Measurements from ENCODE around the gene WFS1.

WFS1 gene

DNA sequence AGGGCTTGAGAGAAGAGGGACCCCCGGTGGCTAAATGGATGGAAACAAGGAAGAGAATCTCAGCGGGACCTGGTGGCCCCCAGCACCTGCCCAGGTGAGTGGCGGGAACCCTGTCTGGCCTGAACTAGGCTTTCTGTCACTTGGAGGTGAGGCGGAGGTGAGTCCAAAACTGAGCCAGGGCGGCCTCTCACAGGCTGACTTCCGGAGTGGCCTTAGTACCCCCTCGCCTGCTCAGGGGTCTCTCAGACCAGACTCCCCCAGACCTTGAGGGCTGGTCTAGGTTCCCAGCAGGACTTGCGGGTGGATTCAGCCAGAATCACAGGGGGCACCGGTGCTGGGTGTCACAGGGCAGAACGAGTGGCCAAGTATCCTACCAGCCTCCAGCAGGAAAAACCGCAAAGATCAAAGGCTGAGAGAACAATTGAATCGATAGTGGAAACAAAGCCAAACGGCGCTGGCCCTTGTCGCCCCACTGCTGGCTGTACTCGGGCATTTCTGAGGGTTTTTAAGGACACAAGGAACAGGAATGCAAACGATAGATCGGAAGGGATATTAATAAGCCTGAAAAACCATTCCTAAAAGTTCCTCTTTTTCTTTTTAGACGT lies 67.8 kb downstream of the WFS1 start:
- Mint-ChIP-seq H3K27me3 (peaks cover 79% of the 10 kb centered on the region), H3K4me3 (no peak overlapping the region), H3K36me3 (no peaks in the 10 kb centered on the region), H3K27ac (no peak overlapping the region), H3K9me3 (no peaks in the 10 kb centered on the region), H3K4me1 (peaks cover 22% of the 10 kb centered on the region)
- no peak for ATAC-seq

DNA sequence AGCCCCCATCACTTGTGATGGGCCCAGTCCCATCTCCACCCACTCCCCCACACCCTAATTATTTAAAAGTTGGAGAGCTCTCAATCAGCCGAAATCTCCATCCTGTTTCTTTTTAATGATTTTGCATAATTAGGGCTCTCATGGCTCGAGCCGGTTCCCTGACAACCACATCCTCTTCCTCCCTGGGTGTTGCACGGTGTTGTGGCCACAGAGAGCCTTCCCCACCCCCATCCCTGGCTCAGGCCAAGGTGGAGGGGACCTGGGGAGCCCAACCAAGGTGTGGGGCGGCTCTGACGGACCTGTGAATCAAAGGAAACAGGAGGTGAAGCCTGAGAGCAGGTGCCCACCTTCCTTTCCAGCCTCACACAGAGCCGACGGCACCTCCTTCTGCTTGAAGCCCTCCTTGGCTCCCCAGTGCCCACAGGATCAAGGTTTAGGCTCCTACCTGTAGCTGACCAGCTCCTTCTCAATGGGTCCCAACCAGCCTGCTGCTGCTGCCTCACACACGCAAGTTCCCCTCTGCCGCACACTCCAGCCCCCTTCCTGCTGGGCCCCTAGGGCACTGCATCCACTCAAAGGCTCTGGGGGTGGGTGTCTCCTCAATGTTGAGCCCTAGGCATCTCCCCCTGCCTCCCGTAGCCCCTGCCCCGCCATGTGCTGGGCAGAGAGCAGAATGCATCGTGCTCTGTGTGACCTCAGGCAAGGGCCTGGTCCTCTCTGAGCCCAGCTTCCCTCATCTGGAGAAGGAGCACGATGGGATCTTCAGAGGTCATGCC lies 68.7 kb downstream of the WFS1 start:
- Mint-ChIP-seq H3K9me3 (no peaks in the 10 kb centered on the region), H3K4me1 (peaks cover 22% of the 10 kb centered on the region), H3K27me3 (peaks cover 70% of the 10 kb centered on the region), H3K27ac (no peak overlapping the region), H3K36me3 (no peaks in the 10 kb centered on the region), H3K4me3 (no peak overlapping the region)
- ATAC-seq = peak; percentile 32

- ATAC-seq = peak; percentile 31
- peaks cover 22% of the 10 kb centered on the region for H3K4me1 Mint-ChIP-seq
- no peaks in the 10 kb centered on the region for H3K36me3 Mint-ChIP-seq
- H3K27me3 Mint-ChIP-seq = peaks cover 64% of the 10 kb centered on the region
- no peak overlapping the region for H3K27ac Mint-ChIP-seq
- no peaks in the 10 kb centered on the region for H3K9me3 Mint-ChIP-seq
- no peak overlapping the region for H3K4me3 Mint-ChIP-seq
These were observed 69.5 kb downstream of the WFS1 start for GRCh38 chr4:6338951-6339817.

- peaks cover 22% of the 10 kb centered on the region for H3K4me1 Mint-ChIP-seq
- no peak overlapping the region for H3K4me3 Mint-ChIP-seq
- H3K9me3 Mint-ChIP-seq = no peaks in the 10 kb centered on the region
- ATAC-seq = no peak
- H3K36me3 Mint-ChIP-seq = no peaks in the 10 kb centered on the region
- no peak overlapping the region for H3K27ac Mint-ChIP-seq
- peaks cover 57% of the 10 kb centered on the region for H3K27me3 Mint-ChIP-seq
These were observed 70.3 kb downstream of the WFS1 start for GRCh38 chr4:6339818-6340445.

GRCh38 chr4:6340446-6341015 lies 70.9 kb downstream of the WFS1 start:
- H3K4me3 Mint-ChIP-seq = no peak overlapping the region
- no peaks in the 10 kb centered on the region for H3K36me3 Mint-ChIP-seq
- H3K27me3 Mint-ChIP-seq = peaks cover 51% of the 10 kb centered on the region
- no peaks in the 10 kb centered on the region for H3K9me3 Mint-ChIP-seq
- ATAC-seq = no peak
- H3K4me1 Mint-ChIP-seq = peaks cover 22% of the 10 kb centered on the region
- no peak overlapping the region for H3K27ac Mint-ChIP-seq

DNA sequence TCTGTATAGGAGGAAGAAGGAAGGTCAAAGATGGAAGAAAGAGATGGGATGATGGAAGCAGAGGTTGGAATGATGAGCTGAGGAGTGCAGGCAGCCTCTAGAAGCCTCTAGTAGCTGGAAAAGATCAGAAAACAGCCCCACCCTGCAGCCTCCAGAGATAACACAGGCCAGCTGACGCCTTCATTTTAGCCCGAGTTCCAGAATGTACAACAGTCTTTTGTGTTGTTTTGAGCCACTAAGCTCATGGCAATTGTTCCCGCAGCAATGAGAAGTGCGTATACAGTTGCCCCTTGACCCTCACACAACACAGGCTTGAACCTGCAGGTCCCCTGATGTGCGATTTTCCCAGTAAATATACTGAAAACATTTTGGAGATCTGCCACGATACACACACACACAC lies 72.0 kb downstream of the WFS1 start:
- no peak for ATAC-seq
- no peak overlapping the region for H3K4me3 Mint-ChIP-seq
- H3K27me3 Mint-ChIP-seq = peaks cover 55% of the 10 kb centered on the region
- peaks cover 22% of the 10 kb centered on the region for H3K4me1 Mint-ChIP-seq
- H3K9me3 Mint-ChIP-seq = peaks cover 6% of the 10 kb centered on the region
- no peak overlapping the region for H3K27ac Mint-ChIP-seq
- no peaks in the 10 kb centered on the region for H3K36me3 Mint-ChIP-seq

DNA sequence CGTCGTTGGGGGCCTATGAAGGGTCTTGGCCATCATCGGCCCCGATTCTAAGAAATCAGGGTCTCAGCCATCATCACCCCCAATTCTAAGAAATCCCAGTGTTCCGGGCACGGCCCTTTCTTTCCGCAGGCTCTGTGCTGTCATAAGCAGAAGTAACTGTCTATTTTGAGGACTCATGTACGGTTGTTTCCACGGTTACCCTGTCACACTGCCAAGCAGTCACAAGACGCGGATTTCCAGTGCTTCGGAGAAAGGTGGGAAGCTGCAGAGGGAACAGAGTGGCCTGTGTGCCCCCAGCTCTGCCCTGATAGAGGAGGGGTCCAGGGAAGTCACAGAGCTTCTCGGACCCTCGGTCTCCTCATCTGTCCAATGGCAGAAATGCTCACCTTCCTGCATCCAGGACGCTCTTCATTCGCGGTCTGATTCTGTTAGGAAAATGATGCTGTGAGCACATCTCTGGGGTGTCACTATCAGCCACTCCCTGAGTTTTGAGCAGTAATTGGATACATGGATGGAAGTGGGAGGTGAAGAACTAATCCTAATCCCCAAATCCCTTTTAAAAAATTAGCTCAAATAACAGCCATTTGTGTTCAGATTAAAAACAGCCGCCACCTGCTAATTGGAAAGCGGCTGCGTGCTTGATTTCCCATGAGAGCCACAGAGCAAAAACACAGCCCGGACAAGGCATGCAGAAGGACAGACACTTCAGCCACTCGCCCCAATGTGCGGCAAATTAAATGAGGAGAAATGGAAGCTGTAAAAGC lies 73.1 kb downstream of the WFS1 start:
- Mint-ChIP-seq H3K4me3 (no peak overlapping the region), H3K4me1 (peaks cover 18% of the 10 kb centered on the region), H3K27me3 (peaks cover 45% of the 10 kb centered on the region), H3K9me3 (peaks cover 6% of the 10 kb centered on the region), H3K27ac (no peak overlapping the region), H3K36me3 (no peaks in the 10 kb centered on the region)
- no peak for ATAC-seq

GRCh38 chr4:6343939-6344408 lies 74.3 kb downstream of the WFS1 start:
- no peak for ATAC-seq
- Mint-ChIP-seq H3K9me3 (peaks cover 6% of the 10 kb centered on the region), H3K27ac (no peak overlapping the region), H3K27me3 (peaks cover 45% of the 10 kb centered on the region), H3K36me3 (no peaks in the 10 kb centered on the region), H3K4me1 (peaks cover 5% of the 10 kb centered on the region), H3K4me3 (no peak overlapping the region)

DNA sequence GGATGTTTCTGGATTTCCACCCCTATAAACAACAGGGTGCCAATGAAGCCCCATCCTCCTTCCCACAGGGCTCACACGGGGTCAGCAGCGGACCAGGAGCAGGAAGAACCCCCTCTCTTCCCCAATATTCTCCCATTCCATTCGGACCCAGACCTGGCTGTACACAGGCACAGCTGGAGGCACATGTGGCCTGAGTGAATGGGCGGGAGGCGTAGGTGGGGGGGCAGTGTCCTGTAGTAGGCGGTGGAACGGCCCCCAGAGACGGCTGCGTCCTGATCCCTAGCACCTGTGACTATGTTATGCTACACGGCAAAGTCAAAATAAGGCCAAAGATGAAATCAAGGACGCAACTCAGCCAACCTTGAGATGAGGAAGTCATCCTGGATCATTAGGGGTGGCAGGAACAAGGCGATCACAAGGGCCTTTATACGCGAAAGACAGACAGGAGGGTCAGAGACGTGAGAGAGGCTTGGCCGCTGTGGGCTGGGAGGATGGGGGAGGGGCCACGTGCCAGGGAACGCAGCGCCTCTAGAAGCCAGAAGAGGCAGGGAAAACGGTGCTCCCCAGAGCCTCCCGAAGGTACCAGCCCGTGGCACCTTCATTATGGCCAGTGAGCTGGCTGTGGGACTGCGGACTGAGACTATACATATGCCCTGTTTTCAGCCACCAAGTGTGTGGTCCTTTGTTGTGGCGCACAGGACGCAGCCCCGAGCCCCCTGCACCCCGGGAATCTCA lies 75.6 kb downstream of the WFS1 start:
- Mint-ChIP-seq H3K4me1 (no peaks in the 10 kb centered on the region), H3K36me3 (no peaks in the 10 kb centered on the region), H3K4me3 (no peak overlapping the region), H3K9me3 (peaks cover 6% of the 10 kb centered on the region), H3K27ac (no peak overlapping the region), H3K27me3 (peaks cover 44% of the 10 kb centered on the region)
- no peak for ATAC-seq

DNA sequence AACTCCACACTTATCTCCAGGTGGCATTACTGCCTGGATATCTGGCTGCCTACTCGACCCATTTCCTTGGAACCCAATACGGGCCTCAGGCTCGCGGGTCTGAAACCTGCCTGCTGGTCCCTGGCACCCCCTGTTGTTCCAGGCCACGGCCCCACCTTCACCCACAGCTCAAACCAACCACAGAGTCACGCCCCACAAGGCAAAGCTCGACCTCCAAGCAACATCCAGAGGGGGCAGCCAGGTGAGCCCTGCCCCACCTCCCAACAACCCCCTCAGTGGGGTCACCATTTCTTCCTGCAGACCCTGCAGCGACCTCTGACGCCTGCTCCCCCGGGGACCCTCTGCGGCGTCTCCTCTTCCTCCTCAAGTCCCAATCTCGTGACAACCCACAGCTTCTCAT lies 76.2 kb downstream of the WFS1 start:
- peaks cover 44% of the 10 kb centered on the region for H3K27me3 Mint-ChIP-seq
- H3K4me3 Mint-ChIP-seq = no peak overlapping the region
- no peaks in the 10 kb centered on the region for H3K4me1 Mint-ChIP-seq
- ATAC-seq = no peak
- peaks cover 6% of the 10 kb centered on the region for H3K9me3 Mint-ChIP-seq
- no peak overlapping the region for H3K27ac Mint-ChIP-seq
- no peaks in the 10 kb centered on the region for H3K36me3 Mint-ChIP-seq

DNA sequence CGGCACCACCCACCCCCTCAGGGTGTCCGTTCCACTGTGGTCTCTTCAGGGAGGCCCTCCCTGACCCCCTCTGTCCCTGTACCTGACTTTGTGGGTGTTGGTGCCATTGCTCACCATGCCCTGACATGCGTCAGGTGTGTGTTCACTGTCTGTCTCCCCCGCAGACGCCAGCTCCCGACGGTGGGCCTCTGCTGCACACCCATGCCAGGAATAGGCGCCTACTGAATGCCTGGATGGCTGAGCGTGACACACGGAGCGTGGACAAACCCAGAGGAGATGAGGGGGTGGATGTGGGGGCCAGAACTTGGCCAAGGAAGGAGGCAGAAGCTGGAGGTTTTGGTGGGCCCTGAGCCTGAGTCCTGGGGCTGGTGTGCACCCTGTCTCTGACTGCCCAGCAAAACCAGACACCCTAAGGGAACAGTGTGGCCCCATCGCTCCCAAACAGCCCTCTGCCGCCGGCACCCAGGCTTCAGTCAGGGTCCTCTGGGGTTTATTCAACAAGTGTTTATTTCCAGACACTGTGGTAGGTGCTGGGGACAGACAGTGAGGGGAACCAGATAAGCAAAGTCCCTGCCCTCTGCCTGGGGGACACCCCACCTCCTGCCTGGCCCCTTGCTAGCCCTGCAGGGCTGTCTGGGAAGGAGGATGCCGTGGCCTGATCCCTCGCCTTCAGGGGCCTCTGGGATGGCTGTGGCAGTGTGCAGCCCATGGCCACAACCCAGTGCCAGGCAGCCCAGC lies 76.9 kb downstream of the WFS1 start:
- H3K36me3 Mint-ChIP-seq = no peaks in the 10 kb centered on the region
- no peak overlapping the region for H3K27ac Mint-ChIP-seq
- H3K4me3 Mint-ChIP-seq = no peak overlapping the region
- ATAC-seq = no peak
- peaks cover 45% of the 10 kb centered on the region for H3K27me3 Mint-ChIP-seq
- no peaks in the 10 kb centered on the region for H3K4me1 Mint-ChIP-seq
- H3K9me3 Mint-ChIP-seq = peaks cover 6% of the 10 kb centered on the region

- H3K36me3 Mint-ChIP-seq = no peaks in the 10 kb centered on the region
- H3K4me1 Mint-ChIP-seq = no peaks in the 10 kb centered on the region
- H3K27me3 Mint-ChIP-seq = peaks cover 55% of the 10 kb centered on the region
- no peak overlapping the region for H3K27ac Mint-ChIP-seq
- H3K4me3 Mint-ChIP-seq = no peak overlapping the region
- ATAC-seq = no peak
- H3K9me3 Mint-ChIP-seq = peaks cover 6% of the 10 kb centered on the region
These were observed 77.9 kb downstream of the WFS1 start for GRCh38 chr4:6347511-6348045.

DNA sequence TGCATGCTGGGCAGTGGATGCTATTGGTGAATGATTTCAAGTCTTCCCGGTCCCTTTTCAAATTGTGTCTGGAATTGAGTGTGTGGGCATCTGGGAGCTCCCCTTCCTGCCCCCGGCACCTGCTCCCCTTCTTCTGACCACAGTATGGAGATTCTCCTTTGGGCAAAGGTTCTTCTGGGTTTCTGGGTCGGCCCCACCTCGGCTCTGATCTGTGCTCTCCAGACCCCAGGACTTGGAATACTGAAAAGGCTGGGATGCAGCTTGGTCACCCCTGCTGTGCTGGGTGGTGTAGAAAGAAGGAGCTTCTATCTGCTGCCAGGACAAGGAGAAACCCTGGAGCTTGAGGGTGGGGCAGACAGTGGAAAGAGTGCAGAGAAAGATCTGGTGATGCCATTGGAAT lies 78.8 kb downstream of the WFS1 start:
- peaks cover 6% of the 10 kb centered on the region for H3K9me3 Mint-ChIP-seq
- H3K4me3 Mint-ChIP-seq = no peak overlapping the region
- no peak overlapping the region for H3K27ac Mint-ChIP-seq
- H3K4me1 Mint-ChIP-seq = no peaks in the 10 kb centered on the region
- no peaks in the 10 kb centered on the region for H3K36me3 Mint-ChIP-seq
- no peak for ATAC-seq
- peaks cover 59% of the 10 kb centered on the region for H3K27me3 Mint-ChIP-seq
